H1 (cell line): ENCODE measurements around the gene RILP. TPM values are rescaled to one million over a fixed set of nuclear protein-coding genes. Genes with fewer than 3 reads are reported as not detected.

Source experiments
- CTCF ChIA-PET: fragments of 300-600 bp; sonication (Branson Sonifier 250); formaldehyde crosslinking; loops from one replicate; lab custom pipeline; 2021; ENCODE audit not compliant: partially characterized antibody; lab: Charles Lee
- POLR2A ChIA-PET: fragments of 300-600 bp; sonication (Branson Sonifier 250); formaldehyde crosslinking; loops from one replicate; lab custom pipeline; 2021; ENCODE audit warnings: inconsistent platforms; ENCODE audit not compliant: partially characterized antibody; lab: Charles Lee
- DNase-seq, 2 experiments: peaks; one replicate each; pipeline versions ENCODE4 v3.0.0 to v3.0.0-alpha.2; 2010 to 2022; ENCODE audit warnings: low spot score in 2 of 2, low read depth in 1 of 2, mixed read lengths in 1 of 2
- FAIRE-seq: peaks from 2 replicates; lab custom pipeline; 2011; peaks lifted over from hg19 to GRCh38; lab: Jason Lieb, UNC
- H2AFZ ChIP-seq: 2 replicates; pipeline ENCODE4 v1.8.1; 2012; ENCODE audit warnings: low read length, inconsistent platforms
- H2AK5ac ChIP-seq: 2 replicates; pipeline ENCODE4 v1.6.1; 2013; ENCODE audit warnings: low read depth, low read length
- H2BK120ac ChIP-seq: replicated peaks from 2 replicates; pipeline ENCODE3; 2013; ENCODE audit warnings: low read depth, low read length, inconsistent platforms
- H2BK12ac ChIP-seq: 2 replicates; pipeline ENCODE4 v1.6.1; 2013; ENCODE audit warnings: low read depth, low read length
- H2BK15ac ChIP-seq: 2 replicates; pipeline ENCODE4 v1.6.1; 2013; ENCODE audit warnings: low read length
- H2BK20ac ChIP-seq: 2 replicates; pipeline ENCODE4 v1.6.1; 2013; ENCODE audit warnings: low read length
- H2BK5ac ChIP-seq: 2 replicates; pipeline ENCODE4 v1.6.1; 2013; ENCODE audit warnings: low read depth, low read length
- H3K14ac ChIP-seq: 2 replicates; pipeline ENCODE4 v1.6.1; 2013; ENCODE audit warnings: inconsistent platforms; ENCODE audit not compliant: insufficient read length
- H3K18ac ChIP-seq: 2 replicates; pipeline ENCODE4 v1.6.1; 2013; ENCODE audit warnings: low read length; ENCODE audit errors: extremely low read depth
- H3K23ac ChIP-seq: 2 replicates; pipeline ENCODE4 v1.6.1; 2013; ENCODE audit warnings: inconsistent platforms; ENCODE audit not compliant: insufficient read length
- H3K23me2 ChIP-seq: 2 replicates; pipeline ENCODE4 v1.6.1; 2013; ENCODE audit warnings: low read depth, low read length
- H3K27ac ChIP-seq: 2 replicates; pipeline ENCODE4 v1.6.1; 2011; ENCODE audit warnings: low read depth, low read length, inconsistent platforms
- H3K27me3 ChIP-seq, 4 experiments: replicated peaks in 1 of 4; 1 replicate in 1 of 4; 2 replicates in 3 of 4; pipeline versions ENCODE4 v1.6.1 to v1.8.1; 2011 to 2013; ENCODE audit warnings: low read length in 3 of 4, mild to moderate bottlenecking in 3 of 4, inconsistent platforms in 2 of 4, mixed read lengths in 2 of 4, moderate library complexity in 1 of 4; ENCODE audit not compliant: control insufficient read depth in 3 of 4, insufficient read depth in 3 of 4; ENCODE audit errors: extremely low read depth in 1 of 4
- H3K36me3 ChIP-seq, 4 experiments: 2 replicates each; pipeline versions ENCODE4 v1.6.1 to v1.8.1; 2011 to 2013; ENCODE audit warnings: mild to moderate bottlenecking in 4 of 4, low read length in 3 of 4, moderate library complexity in 2 of 4, control low read depth in 1 of 4, inconsistent platforms in 1 of 4; ENCODE audit not compliant: insufficient read depth in 4 of 4, control insufficient read depth in 2 of 4
- H3K4ac ChIP-seq: replicated peaks from 2 replicates; pipeline ENCODE3; 2013; ENCODE audit warnings: low read length, low read depth, mixed read lengths, inconsistent platforms; ENCODE audit not compliant: insufficient read length
- H3K4me1 ChIP-seq, 4 experiments: replicated peaks in 1 of 4; 1 replicate in 1 of 4; 2 replicates in 3 of 4; pipeline versions ENCODE4 v1.6.1 to v1.8.1; 2011 to 2013; ENCODE audit warnings: low read length in 3 of 4, inconsistent platforms in 2 of 4, mixed read lengths in 1 of 4; ENCODE audit not compliant: insufficient read depth in 4 of 4, control insufficient read depth in 3 of 4
- H3K4me2 ChIP-seq, 2 experiments: 2 replicates each; pipeline versions ENCODE4 v1.6.1 to v1.8.1; 2011 to 2013; ENCODE audit warnings: low read depth in 2 of 2, low read length in 2 of 2, control low read depth in 1 of 2, inconsistent platforms in 1 of 2, mild to moderate bottlenecking in 1 of 2; ENCODE audit not compliant: insufficient read depth in 1 of 2
- H3K4me3 ChIP-seq, 4 experiments: fragments of 200-600, 300-600 bp in 1 of 4; sonication (generic), shearing (Covaris generic), sonication (Bioruptor Twin) in 1 of 4; 2 replicates each; pipeline versions ENCODE4 v1.5.1 to v1.8.1; 2011 to 2016; ENCODE audit warnings: low read length in 4 of 4, low read depth in 3 of 4, control low read depth in 2 of 4, inconsistent platforms in 2 of 4, mild to moderate bottlenecking in 2 of 4, mixed read lengths in 1 of 4, moderate library complexity in 1 of 4; ENCODE audit not compliant: insufficient read depth in 2 of 4; ENCODE audit errors: extremely low read depth in 1 of 4
- H3K56ac ChIP-seq: replicated peaks from 2 replicates; pipeline ENCODE3; 2013; ENCODE audit warnings: low read depth, mild to moderate bottlenecking, mixed read lengths, low read length, inconsistent platforms; ENCODE audit not compliant: insufficient read length
- H3K79me1 ChIP-seq: 2 replicates; pipeline ENCODE4 v1.6.1; 2013; ENCODE audit warnings: low read depth, low read length, control low read depth
- H3K79me2 ChIP-seq, 2 experiments: 2 replicates each; pipeline versions ENCODE4 v1.6.1 to v1.8.1; 2012 to 2013; ENCODE audit warnings: low read length in 2 of 2, mild to moderate bottlenecking in 2 of 2, inconsistent platforms in 1 of 2; ENCODE audit not compliant: insufficient read depth in 2 of 2, control insufficient read depth in 1 of 2
- H3K9ac ChIP-seq, 4 experiments: replicated peaks in 1 of 4; 1 replicate in 1 of 4; 2 replicates in 3 of 4; pipeline versions ENCODE4 v1.6.1 to v1.8.1; 2011 to 2013; ENCODE audit warnings: low read depth in 3 of 4, low read length in 3 of 4, control low read depth in 2 of 4, mild to moderate bottlenecking in 2 of 4, moderate library complexity in 2 of 4, inconsistent platforms in 1 of 4; ENCODE audit errors: extremely low read depth in 1 of 4
- H3K9me3 ChIP-seq, 2 experiments: 2 replicates each; pipeline versions ENCODE4 v1.6.1 to v1.8.1; 2012 to 2013; ENCODE audit warnings: mild to moderate bottlenecking in 2 of 2, moderate library complexity in 2 of 2, control low read depth in 1 of 2, inconsistent platforms in 1 of 2, low read depth in 1 of 2, low read length in 1 of 2, mixed read lengths in 1 of 2; ENCODE audit not compliant: insufficient read depth in 2 of 2
- H4K20me1 ChIP-seq, 2 experiments: replicated peaks in 1 of 2; 2 replicates each; pipeline versions ENCODE3 to v1.8.1; 2011 to 2013; ENCODE audit warnings: inconsistent platforms in 2 of 2, low read length in 2 of 2, mild to moderate bottlenecking in 1 of 2; ENCODE audit not compliant: insufficient read depth in 2 of 2, control insufficient read depth in 1 of 2
- H4K5ac ChIP-seq: 2 replicates; pipeline ENCODE4 v1.6.1; 2013; ENCODE audit warnings: low read length, low read depth, mixed read lengths, inconsistent platforms; ENCODE audit not compliant: insufficient read length
- H4K8ac ChIP-seq: 2 replicates; pipeline ENCODE4 v1.8.0; 2013; ENCODE audit warnings: mild to moderate bottlenecking, moderate library complexity, low read length, inconsistent platforms; ENCODE audit not compliant: insufficient read depth; ENCODE audit errors: extremely low read depth
- H4K91ac ChIP-seq: replicated peaks from 2 replicates; pipeline ENCODE3; 2013; ENCODE audit warnings: low read length, mixed read lengths, inconsistent platforms; ENCODE audit not compliant: insufficient read length
- CBX5 ChIP-seq: fragments of 300-800, 300-1000 bp; sonication (generic); IDR thresholded peaks from 2 replicates; pipeline ENCODE4 v1.7.1; 2016; ENCODE audit warnings: antibody characterized with exemption, low read length, low read depth
- EZH2 ChIP-seq: fragments of 200-600 bp; sonication (generic); IDR thresholded peaks from 2 replicates; pipeline ENCODE4 v1.7.1; 2012; ENCODE audit warnings: low read depth, mild to moderate bottlenecking, moderate library complexity, low read length, inconsistent platforms; ENCODE audit not compliant: severe bottlenecking
- GABPA ChIP-seq: IDR thresholded peaks from 2 replicates; pipeline ENCODE4 v1.6.1; 2011; ENCODE audit warnings: mild to moderate bottlenecking, low read length, moderate library complexity, borderline replicate concordance; ENCODE audit not compliant: insufficient read depth
- GTF2F1 ChIP-seq: IDR thresholded peaks from 2 replicates; pipeline ENCODE4 v1.6.1; 2012; ENCODE audit warnings: low read depth, low read length, improper control_type of control experiment, borderline replicate concordance
- KDM1A ChIP-seq: fragments of 200-600, 300-600 bp; sonication (generic); IDR thresholded peaks from 2 replicates; pipeline ENCODE4 v1.7.1; 2016; ENCODE audit warnings: mild to moderate bottlenecking, low read length, borderline replicate concordance
- KDM4A ChIP-seq: IDR thresholded peaks from one replicate; pipeline ENCODE4 v1.7.1; 2012; ENCODE audit warnings: low read depth, mild to moderate bottlenecking, moderate library complexity, low read length, inconsistent platforms; ENCODE audit not compliant: severe bottlenecking
- RAD21 ChIP-seq, 2 experiments: IDR thresholded peaks in 1 of 2; conservative IDR thresholded peaks in 1 of 2; 2 replicates each; pipeline ENCODE4 v1.6.1; 2011; ENCODE audit warnings: low read depth in 2 of 2, low read length in 2 of 2, improper control_type of control experiment in 1 of 2, inconsistent platforms in 1 of 2, mild to moderate bottlenecking in 1 of 2, moderate library complexity in 1 of 2
- SP2 ChIP-seq: IDR thresholded peaks from 2 replicates; pipeline ENCODE4 v1.6.1; 2012; ENCODE audit warnings: mild to moderate bottlenecking, low read length, inconsistent platforms
- SUZ12 ChIP-seq: fragments of 200-600 bp; sonication (generic); IDR thresholded peaks from 2 replicates; pipeline ENCODE4 v1.6.1; 2012; ENCODE audit warnings: mild to moderate bottlenecking, inconsistent platforms, low read length, moderate library complexity, mixed read lengths
- YY1 ChIP-seq: IDR thresholded peaks from 2 replicates; pipeline ENCODE4 v1.6.1; 2011; ENCODE audit warnings: low read depth, mild to moderate bottlenecking, low read length
- WGBS, 2 experiments: shearing (Covaris generic) in 1 of 2; methylation state at CpG; one replicate each; pipeline versions ENCODE4 v1.1.6 to v1.1.7; 2013 to 2015; ENCODE audit warnings: low lambda C conversion rate in 2 of 2, mixed read lengths in 2 of 2, inconsistent platforms in 1 of 2, low coverage in 1 of 2, missing lambda C conversion rate in 1 of 2; ENCODE audit not compliant: insufficient replicate concordance in 2 of 2, insufficient coverage in 1 of 2, insufficient read length in 1 of 2; ENCODE audit errors: extremely low coverage in 1 of 2, missing lambda C conversion rate in 1 of 2; 5-methylcytosine and 5-hydroxymethylcytosine counted together
- polyA plus RNA-seq, 7 experiments: library from polyadenylated mRNA; depleted of rRNA in 3 of 7; stranded (reverse) in 5 of 7; unstranded in 2 of 7; fragments of >200 nt in 5 of 7; fragments of 200-250 nt in 2 of 7; gene quantifications; 1 replicate in 5 of 7; 2 replicates in 1 of 7; 4 replicates in 1 of 7; pipeline versions ENCODE4 v1.2.1 to v1.2.3, GENCODE V29; 2011 to 2013; ENCODE audit warnings: missing spikeins in 2 of 7, mixed read lengths in 2 of 7
- total RNA-seq: library from RNA; stranded (reverse); fragmentation: NEBNext Ultra II Directional; extraction: Animal tissue kit (Norgen Biotek cat#: 25700); gene quantifications from 2 replicates; pipeline ENCODE4 v1.2.1, GENCODE V29; 2021

Gene RILP
- total and polyA plus RNA-seq, 2 of the 8 experiments (the other 6 are each of a cell fraction or from before 2014, with no cell fraction given) = 6.8 to 7.2 TPM

DNA sequence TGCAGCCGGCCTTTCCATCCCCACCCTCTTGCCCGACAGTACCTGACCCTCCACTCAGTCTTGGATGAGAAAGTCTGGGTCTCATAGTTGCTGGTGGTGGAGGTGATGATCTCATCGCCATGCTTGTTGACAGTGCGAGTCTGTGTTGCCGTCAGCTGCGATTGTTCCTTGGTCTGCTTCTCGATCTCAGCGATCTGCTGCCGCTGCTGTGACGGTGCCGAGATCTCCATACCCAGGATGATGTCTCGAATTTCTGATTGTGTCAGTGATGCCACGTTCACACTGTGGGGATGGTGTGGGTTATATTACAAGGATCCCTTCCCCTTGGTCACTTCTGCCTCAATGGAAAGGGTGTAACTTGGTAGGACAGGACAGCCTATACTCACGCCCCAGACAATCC lies 4.1 kb upstream of the RILP start:
- Histone ChIP-seq H4K91ac (no peak overlapping the region), H3K79me2 (no peaks in the 10 kb centered on the region), H2BK120ac (no peak overlapping the region), H4K5ac (no peak overlapping the region), H2BK5ac (no peak overlapping the region; the same call in 1 of the 2 replicates), H3K9ac (no peak overlapping the region), H3K36me3 (peaks cover 55 to 82% (median 70%) of the 10 kb centered on the region in 4 experiments), H3K27me3 (no peaks in the 10 kb centered on the region), H3K23me2 (peaks cover 4% of the 10 kb centered on the region; the same call in 1 of the 2 replicates), H3K56ac (no peak overlapping the region), H3K4me1 (peaks cover 0 to 7% (median 3%) of the 10 kb centered on the region in 4 experiments; a peak in 3 of 7 replicates), H3K4ac (no peak overlapping the region), H2AFZ (no peak overlapping the region), H4K20me1 (peaks cover 20 to 24% of the 10 kb centered on the region in 2 experiments), H2BK20ac (no peak overlapping the region), H2BK15ac (no peak overlapping the region), H3K9me3 (no peaks in the 10 kb centered on the region; a peak in 1 of 4 replicates), H3K14ac (no peak overlapping the region), H3K23ac (no peak overlapping the region), H4K8ac (no peak overlapping the region), H3K4me3 (no peak overlapping the region), H2BK12ac (no peak overlapping the region), H3K27ac (no peak overlapping the region), H3K4me2 (no peak overlapping the region), H3K79me1 (no peaks in the 10 kb centered on the region; the same call in 1 of the 2 replicates), H2AK5ac (no peak overlapping the region), H3K18ac (no peak overlapping the region)
- ChIA-PET POLR2A (interaction anchor here (1.2 to 6.5 kb wide), 2 partner anchors 10 to 24 kb away, joined by 3 to 65 read pairs; no protein-coding TSS in a partner anchor), CTCF (interaction anchor here (2.9 kb wide), 1 partner anchor 15 kb away, joined by 18 read pairs; no protein-coding TSS in a partner anchor)
- DNase-seq (no peak), FAIRE-seq (no peak)
- WGBS, 2 experiments = 86% methylated on average over 14 of the region's 14 CpGs; no CpG with 5 or more reads in 1 of the 2 experiments
- TF ChIP-seq SUZ12 = no peak
- TF ChIP-seq GTF2F1 = no peak
- TF ChIP-seq RAD21 (IDR thresholded peaks at IDR 0.05 in 1 of 2, conservative IDR thresholded peaks at IDR 0.05 in 1 of 2; ENCODE audit: low read depth in 2 of 2, low read length in 2 of 2) = no peak
- TF ChIP-seq GABPA = no peak
- no peak for TF ChIP-seq YY1
- no peak for TF ChIP-seq KDM1A
- TF ChIP-seq EZH2 = no peak
- no peak for TF ChIP-seq CBX5
- TF ChIP-seq KDM4A = no peak
- TF ChIP-seq SP2 = no peak
